ENCODE measurements around the gene OBSCN. TPM values are rescaled to one million over a fixed set of nuclear protein-coding genes. Genes with fewer than 3 reads are reported as not detected.

Gene OBSCN
- total and polyA plus RNA-seq, 7 experiments from 2014 or later: 1.3 to 132 (median 76.4) TPM

GRCh38 chr1:228319352-228320088 is 111.7 kb downstream of the OBSCN start:
- Mint-ChIP-seq H3K4me1 (no peaks in the 10 kb centered on the region), H3K27me3 (no peaks in the 10 kb centered on the region), H3K4me3 (no peak overlapping the region), H3K9me3 (no peaks in the 10 kb centered on the region), H3K27ac (no peak overlapping the region), H3K36me3 (peaks cover 0 to 30% (median 13%) of the 10 kb centered on the region in 5 donors)
- no peak overlapping the region for H3K4me3 ChIP-seq (ENCODE audit: low read length)
- intact Hi-C loops (cut with micrococcal nuclease): no loop called here
- ChIA-PET CTCF (no interaction called here), POLR2A (no interaction called here)
- H3K36me3 ChIP-seq (ENCODE audit: control insufficient read depth in 2 of 3, insufficient read depth in 3 of 3, low read length in 3 of 3): peaks cover 0 to 88% (median 11%) of the 10 kb centered on the region in 3 experiments
- DNase-seq: no peak
- no peaks in the 10 kb centered on the region for H3K4me1 ChIP-seq (ENCODE audit: control insufficient read depth in 2 of 2, insufficient read depth in 2 of 2, low read length in 2 of 2)
- no peak for ATAC-seq
- no peak overlapping the region for H3K27ac ChIP-seq (ENCODE audit: low read depth, low read length)
- H3K9me3 ChIP-seq (ENCODE audit: control insufficient read depth in 2 of 3, low read length in 3 of 3): no peaks in the 10 kb centered on the region
- H3K27me3 ChIP-seq (ENCODE audit: control insufficient read depth in 2 of 2, insufficient read depth in 2 of 2, low read length in 2 of 2): no peaks in the 10 kb centered on the region

GRCh38 chr1:228320394-228320793 is 112.5 kb downstream of the OBSCN start:
- H3K4me3 Mint-ChIP-seq: no peak overlapping the region
- Histone ChIP-seq H3K4me1 (ENCODE audit: control insufficient read depth in 2 of 2, insufficient read depth in 2 of 2, low read length in 2 of 2) (no peaks in the 10 kb centered on the region), H3K27me3 (ENCODE audit: control insufficient read depth in 2 of 2, insufficient read depth in 2 of 2, low read length in 2 of 2) (no peaks in the 10 kb centered on the region), H3K36me3 (ENCODE audit: control insufficient read depth in 2 of 3, insufficient read depth in 3 of 3, low read length in 3 of 3) (peaks cover 0 to 93% (median 11%) of the 10 kb centered on the region in 3 experiments), H3K4me3 (ENCODE audit: low read length) (no peak overlapping the region), H3K9me3 (ENCODE audit: control insufficient read depth in 2 of 3, low read length in 3 of 3) (no peaks in the 10 kb centered on the region), H3K27ac (ENCODE audit: low read depth, low read length) (no peak overlapping the region)
- H3K27me3 Mint-ChIP-seq: no peaks in the 10 kb centered on the region
- H3K27ac Mint-ChIP-seq: no peak overlapping the region
- no peaks in the 10 kb centered on the region for H3K4me1 Mint-ChIP-seq
- intact Hi-C loops (cut with micrococcal nuclease): no loop called here
- peaks cover 0 to 2% (median 0%) of the 10 kb centered on the region in 11 donors for H3K9me3 Mint-ChIP-seq
- ATAC-seq (no peak), DNase-seq (no peak)
- POLR2A ChIA-PET: no interaction called here
- CTCF ChIA-PET: no interaction called here
- H3K36me3 Mint-ChIP-seq: peaks cover 0 to 39% (median 20%) of the 10 kb centered on the region in 5 donors

DNA sequence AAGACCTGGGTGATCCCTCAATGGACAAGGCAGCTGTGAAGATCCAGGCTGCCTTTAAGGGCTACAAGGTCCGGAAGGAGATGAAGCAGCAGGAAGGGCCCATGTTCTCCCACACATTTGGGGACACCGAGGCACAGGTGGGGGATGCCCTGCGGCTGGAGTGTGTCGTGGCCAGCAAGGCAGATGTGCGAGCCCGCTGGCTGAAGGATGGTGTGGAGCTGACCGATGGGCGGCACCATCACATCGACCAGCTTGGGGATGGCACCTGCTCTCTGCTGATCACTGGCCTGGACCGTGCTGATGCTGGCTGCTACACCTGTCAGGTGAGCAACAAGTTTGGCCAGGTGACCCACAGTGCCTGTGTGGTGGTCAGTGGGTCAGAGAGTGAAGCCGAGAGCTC is 113.6 kb downstream of the OBSCN start:
- H3K27me3 ChIP-seq (ENCODE audit: control insufficient read depth in 2 of 2, insufficient read depth in 2 of 2, low read length in 2 of 2): no peaks in the 10 kb centered on the region
- no peak overlapping the region for H3K27ac ChIP-seq (ENCODE audit: low read depth, low read length)
- ChIA-PET CTCF (no interaction called here), POLR2A (no interaction called here)
- no peak overlapping the region for H3K27ac Mint-ChIP-seq
- H3K4me3 ChIP-seq (ENCODE audit: low read length): no peak overlapping the region
- no peaks in the 10 kb centered on the region for H3K4me1 Mint-ChIP-seq
- no peaks in the 10 kb centered on the region for H3K4me1 ChIP-seq (ENCODE audit: control insufficient read depth in 2 of 2, insufficient read depth in 2 of 2, low read length in 2 of 2)
- no peaks in the 10 kb centered on the region for H3K9me3 ChIP-seq (ENCODE audit: control insufficient read depth in 2 of 3, low read length in 3 of 3)
- H3K36me3 Mint-ChIP-seq: peaks cover 0 to 47% (median 29%) of the 10 kb centered on the region in 5 donors
- H3K4me3 Mint-ChIP-seq: no peak overlapping the region
- ATAC-seq (no peak), DNase-seq (no peak)
- intact Hi-C loops (cut with micrococcal nuclease): no loop called here
- no peaks in the 10 kb centered on the region for H3K27me3 Mint-ChIP-seq
- H3K9me3 Mint-ChIP-seq: peaks cover 0 to 2% (median 0%) of the 10 kb centered on the region in 11 donors
- peaks cover 0 to 86% (median 11%) of the 10 kb centered on the region in 3 experiments for H3K36me3 ChIP-seq (ENCODE audit: control insufficient read depth in 2 of 3, insufficient read depth in 3 of 3, low read length in 3 of 3)

DNA sequence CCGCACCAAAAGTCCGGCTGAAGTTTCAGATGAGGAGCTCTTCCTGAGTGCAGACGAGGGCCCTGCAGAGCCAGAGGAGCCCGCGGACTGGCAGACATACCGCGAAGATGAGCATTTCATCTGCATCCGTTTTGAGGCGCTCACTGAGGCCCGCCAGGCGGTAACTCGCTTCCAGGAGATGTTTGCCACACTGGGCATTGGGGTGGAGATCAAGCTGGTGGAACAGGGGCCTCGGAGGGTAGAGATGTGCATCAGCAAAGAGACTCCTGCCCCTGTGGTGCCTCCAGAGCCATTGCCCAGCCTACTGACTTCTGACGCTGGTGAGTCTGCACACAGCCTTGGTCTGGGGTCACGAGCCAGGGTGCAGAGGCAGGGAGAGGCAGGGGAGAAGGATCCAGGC is 114.1 kb downstream of the OBSCN start:
- no peak overlapping the region for H3K4me3 ChIP-seq (ENCODE audit: low read length)
- H3K36me3 Mint-ChIP-seq: peaks cover 0 to 47% (median 34%) of the 10 kb centered on the region in 5 donors
- no peaks in the 10 kb centered on the region for H3K27me3 Mint-ChIP-seq
- H3K4me1 Mint-ChIP-seq: no peaks in the 10 kb centered on the region
- ChIA-PET POLR2A (interaction anchor here (0.6 kb wide), 1 partner anchor 868 kb away, joined by 3 read pairs; no protein-coding TSS in a partner anchor), CTCF (no interaction called here)
- H3K4me3 Mint-ChIP-seq: no peak overlapping the region
- no peaks in the 10 kb centered on the region for H3K27me3 ChIP-seq (ENCODE audit: control insufficient read depth in 2 of 2, insufficient read depth in 2 of 2, low read length in 2 of 2)
- H3K27ac ChIP-seq (ENCODE audit: low read depth, low read length): no peak overlapping the region
- no peaks in the 10 kb centered on the region for H3K9me3 ChIP-seq (ENCODE audit: control insufficient read depth in 2 of 3, low read length in 3 of 3)
- peak in 1 of 9 donors; percentile 11 for DNase-seq
- no peaks in the 10 kb centered on the region for H3K4me1 ChIP-seq (ENCODE audit: control insufficient read depth in 2 of 2, insufficient read depth in 2 of 2, low read length in 2 of 2)
- H3K9me3 Mint-ChIP-seq: peaks cover 0 to 2% (median 0%) of the 10 kb centered on the region in 11 donors
- no peak overlapping the region for H3K27ac Mint-ChIP-seq
- H3K36me3 ChIP-seq (ENCODE audit: control insufficient read depth in 2 of 3, insufficient read depth in 3 of 3, low read length in 3 of 3): peaks cover 0 to 81% (median 11%) of the 10 kb centered on the region in 3 experiments
- intact Hi-C loops (cut with micrococcal nuclease): no loop called here
- no peak for ATAC-seq

DNA sequence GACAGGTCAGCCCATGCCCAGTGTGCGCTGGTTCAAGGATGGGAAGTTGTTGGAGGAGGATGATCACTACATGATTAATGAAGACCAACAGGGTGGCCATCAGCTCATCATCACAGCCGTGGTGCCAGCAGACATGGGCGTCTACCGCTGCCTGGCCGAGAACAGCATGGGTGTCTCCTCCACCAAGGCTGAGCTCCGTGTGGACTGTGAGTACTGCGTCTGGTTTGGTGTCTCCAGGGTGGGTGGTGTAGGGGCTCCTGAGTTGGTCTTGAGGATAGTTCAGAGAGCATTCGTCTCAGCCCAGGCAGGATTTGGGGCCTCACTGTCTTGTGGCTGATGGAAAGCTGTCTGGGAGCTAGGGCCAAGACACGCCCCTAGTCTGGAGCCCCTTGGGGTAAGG is 115.6 kb downstream of the OBSCN start:
- DNase-seq: no peak
- intact Hi-C loops (cut with micrococcal nuclease): no loop called here
- no peak for ATAC-seq
- Histone ChIP-seq H3K4me3 (ENCODE audit: low read length) (no peak overlapping the region), H3K27me3 (ENCODE audit: control insufficient read depth in 2 of 2, insufficient read depth in 2 of 2, low read length in 2 of 2) (no peaks in the 10 kb centered on the region), H3K36me3 (ENCODE audit: control insufficient read depth in 2 of 3, insufficient read depth in 3 of 3, low read length in 3 of 3) (peaks cover 0 to 66% (median 11%) of the 10 kb centered on the region in 3 experiments), H3K4me1 (ENCODE audit: control insufficient read depth in 2 of 2, insufficient read depth in 2 of 2, low read length in 2 of 2) (no peaks in the 10 kb centered on the region), H3K9me3 (ENCODE audit: control insufficient read depth in 2 of 3, low read length in 3 of 3) (no peaks in the 10 kb centered on the region), H3K27ac (ENCODE audit: low read depth, low read length) (no peak overlapping the region)
- Mint-ChIP-seq H3K4me1 (peaks cover 0 to 7% (median 0%) of the 10 kb centered on the region in 7 donors), H3K4me3 (no peak overlapping the region), H3K27me3 (no peaks in the 10 kb centered on the region), H3K36me3 (peaks cover 0 to 51% (median 40%) of the 10 kb centered on the region in 5 donors), H3K9me3 (peaks cover 0 to 2% (median 0%) of the 10 kb centered on the region in 11 donors), H3K27ac (no peak overlapping the region)
- POLR2A ChIA-PET: no interaction called here
- CTCF ChIA-PET: no interaction called here

DNA sequence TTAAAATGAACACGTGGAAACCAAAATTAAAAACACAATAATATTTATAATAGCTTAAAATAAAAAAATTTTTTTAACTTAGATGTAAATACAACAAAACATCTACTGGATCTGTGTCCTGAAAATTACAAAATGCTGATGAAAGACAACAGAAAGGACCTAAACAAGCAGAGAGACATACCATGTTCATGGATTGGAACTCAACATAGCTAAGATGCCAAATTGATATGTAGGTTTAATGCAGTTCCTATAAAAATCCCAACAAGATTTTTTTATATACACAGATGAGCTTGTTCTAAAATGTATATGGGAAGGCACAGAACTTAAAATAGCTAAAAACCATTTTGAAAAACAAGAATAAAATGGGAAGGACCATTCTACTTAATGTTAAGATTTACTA is 117.4 kb downstream of the OBSCN start:
- H3K27ac Mint-ChIP-seq: no peak overlapping the region
- no peaks in the 10 kb centered on the region for H3K27me3 Mint-ChIP-seq
- intact Hi-C loops (cut with micrococcal nuclease): no loop called here
- H3K27me3 ChIP-seq (ENCODE audit: control insufficient read depth in 2 of 2, insufficient read depth in 2 of 2, low read length in 2 of 2): no peaks in the 10 kb centered on the region
- DNase-seq: no peak
- H3K9me3 Mint-ChIP-seq: peaks cover 0 to 2% (median 0%) of the 10 kb centered on the region in 11 donors
- ChIA-PET CTCF (interaction anchor here (0.6 kb wide), 1 partner anchor 195 kb away, joined by 3 read pairs; no protein-coding TSS in a partner anchor), POLR2A (interaction anchor here (1.0 kb wide), 1 partner anchor 108 kb away, joined by 3 read pairs; no protein-coding TSS in a partner anchor)
- peaks cover 0 to 47% (median 7%) of the 10 kb centered on the region in 3 experiments for H3K36me3 ChIP-seq (ENCODE audit: control insufficient read depth in 2 of 3, insufficient read depth in 3 of 3, low read length in 3 of 3)
- no peak overlapping the region for H3K4me3 Mint-ChIP-seq
- peaks cover 0 to 7% (median 0%) of the 10 kb centered on the region in 7 donors for H3K4me1 Mint-ChIP-seq
- H3K36me3 Mint-ChIP-seq: peaks cover 0 to 60% (median 40%) of the 10 kb centered on the region in 5 donors
- H3K4me1 ChIP-seq (ENCODE audit: control insufficient read depth in 2 of 2, insufficient read depth in 2 of 2, low read length in 2 of 2): no peaks in the 10 kb centered on the region
- no peak for ATAC-seq
- H3K4me3 ChIP-seq (ENCODE audit: low read length): no peak overlapping the region
- H3K27ac ChIP-seq (ENCODE audit: low read depth, low read length): no peak overlapping the region
- no peaks in the 10 kb centered on the region for H3K9me3 ChIP-seq (ENCODE audit: control insufficient read depth in 2 of 3, low read length in 3 of 3)

DNA sequence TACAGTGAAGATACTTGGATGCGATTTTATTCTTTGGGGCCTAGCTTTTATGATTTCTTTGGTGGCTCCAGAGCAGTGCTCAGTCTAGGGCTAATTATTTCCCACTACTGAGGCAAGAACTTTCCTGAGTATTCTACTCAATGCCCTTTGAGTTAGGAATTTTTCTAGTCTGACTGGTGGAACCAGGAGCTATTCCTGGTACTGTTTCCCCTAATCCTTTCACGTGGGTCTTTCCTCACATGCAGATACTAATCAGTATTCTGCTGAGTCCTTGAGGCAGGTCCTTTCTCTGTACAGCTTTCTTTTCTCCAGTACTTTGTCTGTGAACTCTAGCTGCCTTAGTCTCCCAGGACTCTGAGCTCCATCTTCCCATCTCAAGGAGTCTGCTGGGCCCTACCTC is 122.0 kb downstream of the OBSCN start:
- H3K36me3 Mint-ChIP-seq: peaks cover 0 to 35% (median 11%) of the 10 kb centered on the region in 5 donors
- H3K4me3 Mint-ChIP-seq: no peak overlapping the region
- H3K4me1 Mint-ChIP-seq: peaks cover 0 to 7% (median 0%) of the 10 kb centered on the region in 7 donors
- peaks cover 0 to 27% (median 0%) of the 10 kb centered on the region in 3 experiments for H3K36me3 ChIP-seq (ENCODE audit: control insufficient read depth in 2 of 3, insufficient read depth in 3 of 3, low read length in 3 of 3)
- ChIA-PET CTCF (no interaction called here), POLR2A (no interaction called here)
- DNase-seq: no peak
- peaks cover 0 to 2% (median 0%) of the 10 kb centered on the region in 11 donors for H3K9me3 Mint-ChIP-seq
- H3K27me3 ChIP-seq (ENCODE audit: control insufficient read depth in 2 of 2, insufficient read depth in 2 of 2, low read length in 2 of 2): no peaks in the 10 kb centered on the region
- peak overlapping the region in 2 of 9 donors; percentile 29 to 53 for H3K27ac Mint-ChIP-seq
- H3K27ac ChIP-seq (ENCODE audit: low read depth, low read length): no peak overlapping the region
- intact Hi-C loops (cut with micrococcal nuclease): no loop called here
- no peak overlapping the region for H3K4me3 ChIP-seq (ENCODE audit: low read length)
- no peak for ATAC-seq
- no peaks in the 10 kb centered on the region for H3K27me3 Mint-ChIP-seq
- H3K4me1 ChIP-seq (ENCODE audit: control insufficient read depth in 2 of 2, insufficient read depth in 2 of 2, low read length in 2 of 2): no peaks in the 10 kb centered on the region
- H3K9me3 ChIP-seq (ENCODE audit: control insufficient read depth in 2 of 3, low read length in 3 of 3): no peaks in the 10 kb centered on the region

All from naive thymus-derived CD4-positive, alpha-beta T cell (primary cell).